ENCODE data around the gene TMEM42.
A peak's percentile ranks its signal among the peaks of the same experiment; 100 is the strongest.

TMEM42 gene

GRCh38 chr3:44909063-44909462 is 47.4 kb downstream of the TMEM42 start:
- no peak for DNase-seq (ENCODE audit: low read depth, low spot score)

DNA sequence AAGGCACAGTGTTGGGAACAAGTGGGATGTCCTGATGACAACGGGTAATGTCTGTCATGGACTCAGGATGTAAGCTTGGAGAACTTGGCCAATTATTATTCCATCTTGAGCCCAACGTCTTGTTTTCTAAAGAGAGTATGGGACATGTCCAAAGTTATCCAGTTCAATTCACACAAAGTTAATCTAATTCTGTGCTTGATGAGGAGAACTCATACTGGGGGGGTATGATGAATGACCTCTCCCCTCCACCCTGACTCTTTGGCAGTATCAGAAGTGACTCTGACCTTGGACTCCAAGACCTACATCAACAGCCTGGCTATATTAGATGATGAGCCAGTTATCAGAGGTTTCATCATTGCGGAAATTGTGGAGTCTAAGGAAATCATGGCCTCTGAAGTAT is 49.0 kb downstream of the TMEM42 start:
- DNase-seq (ENCODE audit: low read depth, low spot score), result no peak

GRCh38 chr3:44913868-44914468 is 52.3 kb downstream of the TMEM42 start:
- DNase-seq (ENCODE audit: low read depth, low spot score), result peak; percentile 32

DNA sequence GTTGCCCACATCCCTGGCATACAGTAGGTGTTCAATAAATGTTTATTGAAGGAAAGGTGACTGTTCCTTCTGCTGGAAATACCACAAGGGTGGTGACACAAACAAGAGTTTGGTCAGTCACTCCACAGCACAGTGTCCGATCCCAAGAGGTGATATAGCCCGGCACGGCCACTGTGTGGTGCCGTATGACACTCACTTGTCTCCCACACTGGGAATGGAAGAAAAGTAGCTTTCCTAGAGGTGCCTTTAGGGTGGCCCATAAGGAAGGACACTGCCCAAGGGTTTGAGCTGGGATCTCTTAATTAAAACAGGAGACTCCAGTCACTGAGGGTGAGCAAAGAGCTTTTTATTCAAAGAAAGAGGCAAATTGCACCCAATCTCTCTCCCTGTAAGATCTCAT is 53.2 kb downstream of the TMEM42 start:
- DNase-seq (ENCODE audit: low read depth, low spot score), result no peak
